GM18499 (cell line): ENCODE data around the gene MYH7B.

ENCODE experiments used
- ATAC-seq: cut with Tn5 transposase; IDR thresholded peaks from one replicate; pipeline ENCODE4 v1.9.1; 2021; ENCODE audit warnings: moderate number of reproducible peaks; ENCODE audit not compliant: insufficient read depth, unreplicated experiment

Gene MYH7B

GRCh38 chr20:34943808-34944567, 11.7 kb upstream of the MYH7B start:
- ATAC-seq: no peak

GRCh38 chr20:34945315-34946077, 10.2 kb upstream of the MYH7B start:
- no peak for ATAC-seq

- no peak for ATAC-seq
Observed at GRCh38 chr20:34946661-34947060, 9.0 kb upstream of the MYH7B start.

GRCh38 chr20:34947336-34947735, 8.3 kb upstream of the MYH7B start:
- ATAC-seq: no peak

- ATAC-seq: no peak
Observed at GRCh38 chr20:34948030-34948429, 7.6 kb upstream of the MYH7B start.

- no peak for ATAC-seq
Observed at GRCh38 chr20:34949120-34949519, 6.5 kb upstream of the MYH7B start.

GRCh38 chr20:34951252-34951651, 4.4 kb upstream of the MYH7B start:
- no peak for ATAC-seq

GRCh38 chr20:34951652-34952051, 4.0 kb upstream of the MYH7B start:
- ATAC-seq: no peak

- no peak for ATAC-seq
Observed at GRCh38 chr20:34952671-34953070, 3.0 kb upstream of the MYH7B start.

GRCh38 chr20:34953960-34954359, 1.7 kb upstream of the MYH7B start:
- no peak for ATAC-seq

GRCh38 chr20:34954904-34955230, 801 bp upstream of the MYH7B start:
- no peak for ATAC-seq

GRCh38 chr20:34956041-34956458, 382 bp downstream of the MYH7B start:
- ATAC-seq: peak; percentile 15

GRCh38 chr20:34956751-34957472, 1.2 kb downstream of the MYH7B start:
- ATAC-seq: no peak

- no peak for ATAC-seq
Observed at GRCh38 chr20:34964486-34964885, 8.8 kb downstream of the MYH7B start.

GRCh38 chr20:34965051-34965450, 9.4 kb downstream of the MYH7B start:
- no peak for ATAC-seq

GRCh38 chr20:34967421-34967820, 11.8 kb downstream of the MYH7B start:
- no peak for ATAC-seq

GRCh38 chr20:34968042-34968775, 12.5 kb downstream of the MYH7B start:
- ATAC-seq: no peak

- ATAC-seq: no peak
Observed at GRCh38 chr20:34970193-34970840, 14.6 kb downstream of the MYH7B start.

- ATAC-seq: no peak
Observed at GRCh38 chr20:34970846-34971560, 15.3 kb downstream of the MYH7B start.
